Activated T-cell treated with anti-CD3 and anti-CD28 coated beads, Interleukin-2, amount 50 U/mL, for 48 hours (primary cell): ENCODE measurements around the gene ADH4.
"Not testable (repeated sequence)": the region's sequence is repeated elsewhere in the genome, so short reads cannot be mapped to it uniquely, and the experiment has no call there.

Experiments used
- DNase-seq, 2 experiments: peaks; one replicate each; pipeline ENCODE4 v3.0.0-alpha.2; 2020

ADH4 gene

DNA sequence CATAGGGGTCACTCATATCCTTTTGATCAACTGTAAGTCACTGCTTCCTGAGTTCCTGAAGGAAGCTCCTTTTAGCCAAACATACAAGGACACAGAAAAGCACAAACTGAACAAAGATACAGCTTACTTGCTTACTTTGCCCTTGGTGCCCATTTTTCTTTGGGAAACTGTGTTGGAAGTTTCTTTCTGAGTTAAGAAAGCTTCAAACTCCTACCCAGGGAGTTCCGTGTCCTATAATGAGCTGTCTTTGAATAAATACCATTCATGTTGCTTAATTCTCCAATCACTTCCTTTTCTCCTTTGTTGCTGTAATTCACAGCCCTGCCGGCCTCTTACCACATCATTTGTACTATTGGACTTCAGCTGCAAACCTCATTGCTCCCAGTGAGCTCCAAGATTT lies at the start of gene ADH4:
TSS of gene ADH4 (minus strand) at position 228 of the 400 bp plus-strand sequence. CDS start at position 153, 75 bp downstream.
- DNase-seq, result no peak

DNA sequence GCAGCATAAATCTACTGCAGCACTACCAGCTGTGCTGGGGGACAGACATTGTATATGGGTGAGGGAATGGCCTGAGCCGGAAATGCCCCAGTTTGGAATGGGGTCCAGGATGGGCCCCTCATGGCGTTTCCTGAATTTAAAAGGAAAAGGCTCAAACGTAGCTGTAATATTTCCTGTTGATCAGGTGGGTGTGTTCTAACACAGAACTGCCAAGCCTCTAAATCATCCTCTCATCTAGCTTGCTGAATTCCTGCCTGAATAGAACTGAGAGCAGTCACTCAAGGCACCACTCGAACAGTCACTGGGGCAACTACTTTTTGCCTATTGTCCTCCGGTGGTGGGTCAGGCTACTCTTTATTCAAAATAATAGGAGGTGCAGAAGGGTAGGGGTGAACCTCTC lies 46.2 kb upstream of the ADH4 start:
- DNase-seq, result no peak

- not testable (repeated sequence) for DNase-seq
Measured at GRCh38 chr4:99189900-99190299, 45.8 kb upstream of the ADH4 start.

- DNase-seq, result no peak
Measured at GRCh38 chr4:99186029-99186428, 41.9 kb upstream of the ADH4 start.

GRCh38 chr4:99185581-99185980 lies 41.5 kb upstream of the ADH4 start:
- DNase-seq, result no peak

- no peak for DNase-seq
Measured at GRCh38 chr4:99180382-99181070, 36.4 kb upstream of the ADH4 start.

- DNase-seq, result no peak
Measured at GRCh38 chr4:99179626-99180025, 35.5 kb upstream of the ADH4 start.

GRCh38 chr4:99179178-99179577 lies 35.1 kb upstream of the ADH4 start:
- no peak for DNase-seq

- DNase-seq, result no peak
Measured at GRCh38 chr4:99166544-99166943, 22.4 kb upstream of the ADH4 start.

DNA sequence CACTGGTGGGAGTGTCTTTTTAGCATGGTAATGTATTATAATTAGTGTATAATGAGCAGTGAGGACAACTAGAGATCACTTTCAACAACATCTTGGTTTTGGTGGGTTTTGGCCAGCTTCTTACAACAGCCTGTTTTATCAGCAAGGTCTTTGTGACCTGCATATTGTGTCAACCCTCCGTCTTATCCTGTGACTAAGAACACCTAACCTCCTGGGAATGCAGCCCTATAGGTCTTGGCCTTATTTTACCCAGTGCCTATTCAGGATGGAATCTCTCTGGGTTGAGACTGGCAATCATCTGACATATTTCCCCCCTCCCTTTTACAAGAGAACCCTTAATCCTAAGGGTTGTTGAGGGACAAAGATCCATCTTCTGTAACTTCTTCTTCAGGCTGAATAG lies 21.9 kb upstream of the ADH4 start:
- no peak for DNase-seq

GRCh38 chr4:99161373-99162099 lies 17.4 kb upstream of the ADH4 start:
- DNase-seq, result no peak

- DNase-seq, result no peak
Measured at GRCh38 chr4:99159699-99160098, 15.6 kb upstream of the ADH4 start.

- no peak for DNase-seq
Measured at GRCh38 chr4:99157478-99157935, 13.4 kb upstream of the ADH4 start.

- DNase-seq, result no peak
Measured at GRCh38 chr4:99156992-99157391, 12.9 kb upstream of the ADH4 start.

DNA sequence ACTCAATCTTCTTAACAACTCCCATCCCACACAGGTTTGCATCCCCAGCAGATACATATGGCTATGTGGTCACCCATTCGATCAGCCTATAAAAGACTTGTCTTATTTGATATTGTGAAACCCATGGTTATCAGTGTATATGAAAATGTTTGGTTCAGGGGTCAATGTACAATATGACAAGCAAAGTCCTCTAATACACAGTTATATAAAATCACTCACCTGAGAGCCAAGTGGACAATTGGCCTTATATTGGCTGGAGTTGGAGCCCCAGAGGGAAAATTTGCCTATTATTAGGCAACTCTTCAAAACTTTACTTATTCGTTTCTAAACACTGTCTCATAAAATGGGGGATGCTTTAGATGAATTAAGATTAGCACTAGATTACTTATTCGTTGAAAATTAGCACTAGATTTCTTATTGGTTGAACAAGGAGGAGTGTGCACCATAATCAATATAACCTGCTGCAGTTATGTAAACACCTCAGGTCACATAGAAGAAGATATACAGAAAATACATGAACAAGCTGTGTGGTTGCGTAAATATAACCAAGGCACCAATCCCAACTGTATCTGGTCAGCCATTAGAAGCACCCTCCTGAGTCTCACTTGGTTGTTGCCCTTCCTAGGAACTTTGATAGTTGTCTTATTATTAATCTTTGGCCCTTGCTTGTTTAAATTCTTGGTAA lies 10.7 kb upstream of the ADH4 start:
- no peak for DNase-seq

DNA sequence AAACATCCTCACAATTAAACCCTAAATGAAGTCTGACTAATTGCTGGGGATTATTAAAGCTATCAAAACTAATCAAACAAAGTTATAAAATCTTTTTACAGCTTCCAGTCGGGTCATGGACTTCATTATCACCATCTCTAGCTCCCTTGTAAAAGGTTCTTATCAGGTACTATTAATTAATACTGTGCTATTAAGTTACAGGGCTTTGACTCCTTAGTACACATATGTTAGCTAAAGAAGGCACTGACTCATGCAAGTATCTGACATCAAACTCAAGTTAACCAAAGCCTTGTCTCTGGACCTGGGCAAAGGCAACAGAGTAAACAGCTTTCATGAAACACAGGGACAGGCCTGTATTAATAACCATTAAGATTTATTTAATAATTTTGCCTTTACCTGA lies 7.9 kb upstream of the ADH4 start:
- no peak for DNase-seq

DNA sequence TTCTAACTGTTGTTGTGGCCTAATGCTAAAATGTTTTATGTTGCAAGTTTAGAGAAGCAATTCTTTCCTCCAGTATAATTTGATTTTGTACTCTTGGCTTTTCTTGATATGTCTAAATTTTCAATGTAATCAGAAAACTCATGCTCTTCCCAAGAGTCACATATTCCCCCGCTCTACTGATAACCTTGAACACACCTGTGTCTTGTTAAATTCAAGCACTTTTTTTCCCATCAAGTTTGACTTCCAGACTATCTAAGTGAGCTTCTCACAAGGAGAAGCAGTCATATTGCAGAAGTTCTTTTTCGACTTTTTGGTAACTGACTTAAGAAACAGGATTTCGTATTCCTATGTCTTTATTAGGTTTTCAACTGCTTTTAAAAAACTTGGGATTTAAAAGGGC lies 7.4 kb upstream of the ADH4 start:
- no peak for DNase-seq

GRCh38 chr4:99149426-99150019 lies 5.4 kb upstream of the ADH4 start:
- no peak for DNase-seq

DNA sequence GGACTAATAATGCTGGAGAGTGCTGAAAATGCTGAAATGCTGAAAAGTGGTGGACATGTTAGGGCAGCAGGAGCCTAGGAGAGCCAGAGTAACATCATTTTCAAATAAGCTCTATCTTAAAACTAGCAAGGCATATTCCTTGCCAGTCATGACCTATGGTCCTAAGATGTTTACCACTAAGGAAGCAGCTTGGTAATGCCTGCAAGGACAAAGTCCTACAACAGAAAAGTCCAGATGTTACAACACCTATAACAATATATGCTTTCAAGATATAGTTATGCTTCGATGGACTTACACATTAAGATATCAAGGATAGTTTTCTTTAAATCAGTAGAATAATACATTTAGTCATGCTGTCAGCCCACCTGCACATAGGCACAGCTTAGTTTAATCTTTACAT lies 4.5 kb upstream of the ADH4 start:
- no peak for DNase-seq

DNA sequence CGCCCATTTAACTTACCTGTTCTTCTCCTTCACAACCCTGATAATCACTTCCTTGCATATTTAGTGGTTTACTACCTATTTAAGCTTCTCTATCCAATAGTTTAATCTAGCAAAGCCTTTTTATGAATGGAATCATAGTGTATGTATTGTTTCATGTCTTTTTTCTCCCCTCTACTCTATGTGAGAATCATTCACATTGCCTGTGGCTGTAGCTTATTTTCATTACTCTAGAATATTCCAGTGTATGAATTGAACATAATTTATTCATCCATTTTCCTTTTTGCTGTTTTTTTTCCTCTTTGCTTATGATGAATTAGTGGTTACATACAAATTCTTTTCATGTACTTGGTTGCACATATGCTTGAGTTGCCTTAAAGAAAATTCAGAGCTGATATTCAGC lies 490 bp upstream of the ADH4 start:
- no peak for DNase-seq

- no peak for DNase-seq
Measured at GRCh38 chr4:99136329-99136728, 7.8 kb downstream of the ADH4 start.

GRCh38 chr4:99135541-99136162 lies 8.4 kb downstream of the ADH4 start:
- no peak for DNase-seq

DNA sequence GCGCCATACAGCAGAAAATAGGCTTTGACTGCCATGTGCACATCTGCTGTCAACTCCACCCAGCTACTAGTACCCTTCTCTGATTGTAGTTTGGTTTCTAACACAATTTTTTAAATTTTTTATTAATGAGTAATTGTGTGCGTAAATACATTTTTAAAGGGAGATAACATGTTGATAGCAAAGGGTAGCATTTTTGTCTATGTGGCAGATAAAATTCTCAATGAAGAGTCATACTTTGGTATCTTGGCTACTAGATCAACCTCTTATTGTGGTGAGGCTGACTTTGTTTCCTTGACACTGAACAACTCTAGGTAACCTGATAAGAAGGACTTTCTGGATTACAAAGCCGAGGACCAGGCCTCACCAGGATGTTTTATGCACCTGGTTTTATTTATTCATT lies 9.5 kb downstream of the ADH4 start:
- no peak for DNase-seq
